SK-N-SH (cell line): ENCODE results near the gene CYB561D2. TPM values are rescaled to one million over a fixed set of nuclear protein-coding genes. Genes with fewer than 3 reads are reported as not detected.
A peak's percentile ranks its signal among the peaks of the same experiment; 100 is the strongest.

Experiments used
- CTCF ChIA-PET: fragments of 300-600, 350-600 bp; formaldehyde crosslinking; extraction: SDS; loops from one replicate; lab custom pipeline; 2021; lab: Yijun Ruan, JAX
- POLR2A ChIA-PET: fragments of 350-600 bp; sonication (Branson Sonifier 250); formaldehyde crosslinking; extraction: SDS; loops from one replicate; lab custom pipeline; 2020; ENCODE audit warnings: antibody characterized with exemption, inconsistent platforms; lab: Yijun Ruan, JAX
- DNase-seq: peaks from one replicate; pipeline ENCODE4 v3.0.0; 2012
- H2AFZ ChIP-seq: fragments of 200-600 bp; sonication (generic); 2 replicates; pipeline ENCODE4 v1.8.1; 2016; ENCODE audit warnings: antibody characterized with exemption, mild to moderate bottlenecking, low read depth
- H3F3A ChIP-seq: fragments of 200-600 bp; sonication (generic); replicated peaks from 2 replicates; pipeline ENCODE3; 2016; ENCODE audit warnings: antibody characterized with exemption, mild to moderate bottlenecking; ENCODE audit not compliant: insufficient read depth
- H3K27ac ChIP-seq, 2 experiments: fragments of 200-500 bp in 1 of 2; fragments of 200-600 bp in 1 of 2; sonication (Bioruptor generic) in 1 of 2; sonication (generic), shearing (Covaris generic) in 1 of 2; 2 replicates each; pipeline versions ENCODE4 v1.5.1 to v1.6.1; 2014 to 2016; ENCODE audit warnings: low read depth in 2 of 2, inconsistent platforms in 1 of 2, low read length in 1 of 2, mild to moderate bottlenecking in 1 of 2, mixed read lengths in 1 of 2
- H3K27me3 ChIP-seq: fragments of 200-600 bp; sonication (generic), shearing (Covaris generic); 2 replicates; pipeline ENCODE4 v1.6.1; 2016; ENCODE audit warnings: mixed run types; ENCODE audit not compliant: insufficient read depth
- H3K36me3 ChIP-seq, 2 experiments: fragments of 200-500 bp in 1 of 2; fragments of 200-600 bp in 1 of 2; sonication (Bioruptor generic) in 1 of 2; sonication (generic) in 1 of 2; replicated peaks in 1 of 2; 2 replicates each; pipeline versions ENCODE3 to v1.5.1; 2014 to 2016; ENCODE audit warnings: low read length in 1 of 2, mild to moderate bottlenecking in 1 of 2; ENCODE audit not compliant: insufficient read depth in 2 of 2, control insufficient read depth in 1 of 2
- H3K4me1 ChIP-seq, 2 experiments: fragments of 200-500 bp in 1 of 2; fragments of 200-600 bp in 1 of 2; sonication (Bioruptor generic) in 1 of 2; sonication (generic), shearing (Covaris generic) in 1 of 2; 2 replicates each; pipeline versions ENCODE4 v1.5.1 to v1.6.1; 2014 to 2016; ENCODE audit warnings: low read depth in 1 of 2, low read length in 1 of 2, mixed run types in 1 of 2; ENCODE audit not compliant: insufficient read depth in 2 of 2, control insufficient read depth in 1 of 2
- H3K4me2 ChIP-seq: fragments of 200-600 bp; sonication (generic), shearing (Covaris generic); 2 replicates; pipeline ENCODE4 v1.6.1; 2017; ENCODE audit warnings: mixed run types
- H3K4me3 ChIP-seq, 2 experiments: fragments of 200-500 bp in 1 of 2; fragments of 200-600 bp in 1 of 2; sonication (Bioruptor generic) in 1 of 2; sonication (generic), shearing (Covaris generic) in 1 of 2; 2 replicates each; pipeline versions ENCODE4 v1.5.1 to v1.8.1; 2014 to 2016; ENCODE audit warnings: low read depth in 2 of 2, inconsistent platforms in 1 of 2, low read length in 1 of 2, mild to moderate bottlenecking in 1 of 2, mixed read lengths in 1 of 2, moderate library complexity in 1 of 2
- H3K79me2 ChIP-seq: fragments of 200-600 bp; sonication (generic); 2 replicates; pipeline ENCODE4 v1.8.1; 2017; ENCODE audit warnings: mild to moderate bottlenecking; ENCODE audit not compliant: insufficient read depth
- H3K9ac ChIP-seq: fragments of 200-600 bp; sonication (generic); 2 replicates; pipeline ENCODE4 v1.6.1; 2017; ENCODE audit warnings: mixed run types
- H3K9me2 ChIP-seq: fragments of 200-600 bp; sonication (generic); 2 replicates; pipeline ENCODE4 v1.6.1; 2017; ENCODE audit warnings: mixed run types
- H3K9me3 ChIP-seq: fragments of 200-600 bp; sonication (generic); 2 replicates; pipeline ENCODE4 v1.6.1; 2017; ENCODE audit warnings: mixed run types, mild to moderate bottlenecking, moderate library complexity
- H4K20me1 ChIP-seq: fragments of 200-600 bp; sonication (generic); 2 replicates; pipeline ENCODE4 v1.6.1; 2017; ENCODE audit warnings: mild to moderate bottlenecking, mixed run types; ENCODE audit not compliant: insufficient read depth
- CHD2 ChIP-seq: fragments of 150-350 bp; IDR thresholded peaks from 2 replicates; pipeline ENCODE4 v1.6.1; 2018; ENCODE audit warnings: low read length; ENCODE audit not compliant: partially characterized antibody
- ELF1 ChIP-seq: IDR thresholded peaks from 2 replicates; pipeline ENCODE4 v1.4.0; 2012
- FOXJ3 ChIP-seq: sonication (generic); formaldehyde crosslinking; IDR thresholded peaks from 2 replicates; pipeline ENCODE4 v1.5.1; 2020; ENCODE audit warnings: mild to moderate bottlenecking, missing genetic modification reagents
- FOXM1 ChIP-seq: IDR thresholded peaks from 2 replicates; pipeline ENCODE4 v1.4.0; 2012; ENCODE audit warnings: low read depth, mild to moderate bottlenecking
- GATA2 ChIP-seq: sonication (generic); formaldehyde crosslinking; IDR thresholded peaks from 2 replicates; pipeline ENCODE4 v1.5.0; 2020; ENCODE audit warnings: mild to moderate bottlenecking, missing genetic modification reagents
- IRF3 ChIP-seq: fragments of 150-350 bp; IDR thresholded peaks from 2 replicates; pipeline ENCODE4 v1.6.1; 2016; ENCODE audit warnings: mild to moderate bottlenecking, low read depth, low read length
- MAX ChIP-seq: IDR thresholded peaks from 2 replicates; pipeline ENCODE4 v1.4.0; 2012; ENCODE audit warnings: low read depth
- MXI1 ChIP-seq: IDR thresholded peaks from 2 replicates; pipeline ENCODE4 v1.6.1; 2012; ENCODE audit warnings: mild to moderate bottlenecking, low read depth, low read length, improper control_type of control experiment
- NFIC ChIP-seq: IDR thresholded peaks from 2 replicates; pipeline ENCODE4 v1.4.0; 2012; ENCODE audit warnings: borderline replicate concordance
- NRF1 ChIP-seq: IDR thresholded peaks from 2 replicates; pipeline ENCODE4 v1.6.1; 2012; ENCODE audit warnings: low read depth, mild to moderate bottlenecking, low read length
- PBX3 ChIP-seq: IDR thresholded peaks from 2 replicates; pipeline ENCODE4; 2012
- POLR2AphosphoS5 ChIP-seq: IDR thresholded peaks from 2 replicates; pipeline ENCODE4 v1.6.1; 2012; ENCODE audit warnings: low read depth, low read length
- RAD21 ChIP-seq: IDR thresholded peaks from 2 replicates; pipeline ENCODE4 v1.6.1; 2012; ENCODE audit warnings: mild to moderate bottlenecking, low read length
- RCOR1 ChIP-seq: fragments of 150-350 bp; IDR thresholded peaks from 2 replicates; pipeline ENCODE4 v1.6.1; 2017; ENCODE audit warnings: antibody characterized with exemption, low read length
- SIN3A ChIP-seq: IDR thresholded peaks from 2 replicates; pipeline ENCODE4 v1.6.1; 2012; ENCODE audit warnings: low read depth, mild to moderate bottlenecking, low read length, moderate library complexity, borderline replicate concordance
- SMC3 ChIP-seq: IDR thresholded peaks from 2 replicates; pipeline ENCODE4 v1.6.1; 2012; ENCODE audit warnings: low read depth, low read length, improper control_type of control experiment
- TEAD4 ChIP-seq: IDR thresholded peaks from 2 replicates; pipeline ENCODE4 v1.4.0; 2012; ENCODE audit warnings: mild to moderate bottlenecking, borderline replicate concordance; ENCODE audit not compliant: insufficient read depth
- USF1 ChIP-seq: IDR thresholded peaks from 2 replicates; pipeline ENCODE4 v1.4.0; 2012; ENCODE audit warnings: low read depth, borderline replicate concordance
- USF2 ChIP-seq: fragments of 150-350 bp; IDR thresholded peaks from 2 replicates; pipeline ENCODE4 v1.6.1; 2017; ENCODE audit warnings: antibody characterized with exemption, low read length, low read depth, borderline replicate concordance
- WGBS: methylation state at CpG from one replicate; pipeline ENCODE4 v1.1.6; 2017; ENCODE audit warnings: low lambda C conversion rate; 5-methylcytosine and 5-hydroxymethylcytosine counted together
- polyA plus RNA-seq, 3 experiments: library from polyadenylated mRNA; depleted of rRNA; stranded (reverse); fragments of >200 nt; gene quantifications; 2 replicates each; pipeline ENCODE4 v1.2.3, GENCODE V29; 2012

The CYB561D2 gene
- polyA plus RNA-seq, 1 of the 3 experiments (the other 2 are of a cell fraction) = 40.7 TPM

GRCh38 chr3:50303013-50303815 is 47.4 kb upstream of the CYB561D2 start, which contains the start of gene HYAL1:
HYAL1 (minus strand) TSS chr3:50303574; CDS start chr3:50302956, 618 bp downstream.
- Histone ChIP-seq H3K79me2 (peaks cover 6% of the 10 kb centered on the region; the same call in 1 of the 2 replicates), H3K9ac (no peak within 1 kb of the TSS), H3K4me3 (no peak within 1 kb of the TSS), H3K27ac (peak within 1 kb of the TSS in 1 of 2 experiments; percentile 76; a peak in 2 of 4 replicates), H2AFZ (no peak within 1 kb of the TSS), H3K27me3 (no peaks in the 10 kb centered on the region), H3F3A (peaks cover 2% of the 10 kb centered on the region), H3K36me3 (no peaks in the 10 kb centered on the region), H3K4me2 (no peak within 1 kb of the TSS), H4K20me1 (no peaks in the 10 kb centered on the region), H3K4me1 (peaks cover 7 to 34% of the 10 kb centered on the region in 2 experiments; a peak in 2 of 4 replicates), H3K9me2 (no peaks in the 10 kb centered on the region), H3K9me3 (0 out of 2 replicates have a peak, but pooled peaks cover 7% of the 10 kb centered on the region)
- ChIA-PET POLR2A (no interaction called here), CTCF (interaction anchor here (0.8 to 7.7 kb wide), 7 partner anchors 16 to 242 kb away, joined by 3 to 45 read pairs (median 5); partner anchors contain the start of gene TUSC2)
- DNase-seq = peak; percentile 70
- TF ChIP-seq CHD2 (no peak), RAD21 (peak; percentile 42), FOXJ3 (CRISPR knock-in tag) (no peak)
- WGBS = 87% methylated on average over 4 of the region's 14 CpGs

GRCh38 chr3:50304601-50305000 is 46.1 kb upstream of the CYB561D2 start:
- Histone ChIP-seq H3K27ac (no peak overlapping the region), H3K9me3 (peaks cover 15% of the 10 kb centered on the region; the same call in 1 of the 2 replicates)

More at GRCh38 chr3:50304601-50305000, 46.1 kb upstream of the CYB561D2 start:
- TF ChIP-seq USF2 (no peak), NRF1 (no peak), FOXM1 (no peak), POLR2AphosphoS5 (no peak), RCOR1 (no peak), NFIC (no peak), IRF3 (no peak), MAX (no peak), TEAD4 (no peak), RAD21 (no peak), SMC3 (no peak), PBX3 (no peak), GATA2 (CRISPR knock-in tag) (no peak), CHD2 (no peak), SIN3A (no peak), ELF1 (no peak), USF1 (no peak), MXI1 (no peak)
- TF ChIP-seq, all 33 proteins: peak for 0
- Histone ChIP-seq H4K20me1 (no peaks in the 10 kb centered on the region), H3K9ac (no peak overlapping the region), H2AFZ (no peak overlapping the region), H3K4me1 (peaks cover 4 to 29% of the 10 kb centered on the region in 2 experiments; a peak in 2 of 4 replicates), H3K9me2 (no peaks in the 10 kb centered on the region), H3K36me3 (peaks cover 0 to 10% of the 10 kb centered on the region in 2 experiments), H3K4me2 (no peak overlapping the region), H3F3A (peaks cover 4% of the 10 kb centered on the region), H3K79me2 (no peaks in the 10 kb centered on the region), H3K27me3 (no peaks in the 10 kb centered on the region), H3K4me3 (no peak overlapping the region)
- DNase-seq = no peak
- ChIA-PET POLR2A (no interaction called here), CTCF (interaction anchor here (0.7 to 7.7 kb wide), 4 partner anchors 15 to 110 kb away, joined by 3 to 45 read pairs (median 4); no protein-coding TSS in a partner anchor)
